Chondrocyte (in vitro differentiated cells): ENCODE measurements around the gene APOO. TPM values are rescaled to one million over a fixed set of nuclear protein-coding genes. Genes with fewer than 3 reads are reported as not detected.

Source experiments
- DNase-seq: peaks from one replicate; pipeline ENCODE4 v3.0.0; 2021; ENCODE audit warnings: mixed read lengths, low spot score
- H3K27ac Mint-ChIP-seq: one replicate; pipeline ENCODE4 v1.8.0; 2021; ENCODE audit warnings: mild to moderate bottlenecking, moderate library complexity, mixed read lengths; ENCODE audit not compliant: unreplicated experiment
- H3K27me3 Mint-ChIP-seq: 2 replicates; pipeline ENCODE4 v1.8.0; 2021; ENCODE audit warnings: low read depth, mixed read lengths
- H3K36me3 Mint-ChIP-seq: 2 replicates; pipeline ENCODE4 v1.8.0; 2021; ENCODE audit warnings: low read depth, mixed read lengths
- H3K4me1 Mint-ChIP-seq: 2 replicates; pipeline ENCODE4 v1.8.0; 2021; ENCODE audit warnings: low read depth, mild to moderate bottlenecking, mixed read lengths
- H3K4me3 Mint-ChIP-seq: one replicate; pipeline ENCODE4 v1.8.0; 2021; ENCODE audit warnings: mild to moderate bottlenecking, moderate library complexity, mixed read lengths; ENCODE audit not compliant: unreplicated experiment
- H3K9me3 Mint-ChIP-seq: 2 replicates; pipeline ENCODE4 v1.8.0; 2021; ENCODE audit warnings: low read depth, mixed read lengths
- total RNA-seq: library from RNA; stranded (reverse); gene quantifications from 3 replicates; pipeline ENCODE4 v1.2.1, GENCODE V29; 2021
- TF ChIP-seq, protein P1 (sequence below): fragments of 200-600 bp; sonication (generic); IDR thresholded peaks from 2 replicates; pipeline ENCODE4 v1.5.0; 2021; ENCODE audit warnings: antibody characterized with exemption, mild to moderate bottlenecking, moderate library complexity

Gene APOO
- total RNA-seq, 1 donor from 2014 or later, result 29.1 TPM

DNA sequence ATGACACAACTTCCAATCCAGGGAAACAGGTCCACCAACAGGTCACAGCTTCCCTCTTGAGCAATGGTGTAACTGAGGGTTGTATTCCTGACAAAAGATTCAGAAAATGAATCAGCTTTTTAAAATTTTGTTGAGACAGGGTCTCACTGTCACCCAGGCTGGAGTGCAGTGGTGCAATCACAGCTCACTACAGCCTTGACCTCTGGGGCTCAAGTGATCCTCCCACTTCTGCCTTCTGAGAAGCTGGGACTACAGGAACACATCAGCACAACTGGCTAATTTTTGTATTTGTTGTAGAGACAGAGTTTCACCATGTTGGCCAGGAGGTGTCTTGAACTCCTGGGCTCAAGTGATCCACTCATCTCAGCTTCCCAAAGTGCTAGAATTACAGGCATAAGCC, 81.1 kb downstream of the APOO start:
- H3K9me3 Mint-ChIP-seq, result no peaks in the 10 kb centered on the region
- TF ChIP-seq, protein P1, sequence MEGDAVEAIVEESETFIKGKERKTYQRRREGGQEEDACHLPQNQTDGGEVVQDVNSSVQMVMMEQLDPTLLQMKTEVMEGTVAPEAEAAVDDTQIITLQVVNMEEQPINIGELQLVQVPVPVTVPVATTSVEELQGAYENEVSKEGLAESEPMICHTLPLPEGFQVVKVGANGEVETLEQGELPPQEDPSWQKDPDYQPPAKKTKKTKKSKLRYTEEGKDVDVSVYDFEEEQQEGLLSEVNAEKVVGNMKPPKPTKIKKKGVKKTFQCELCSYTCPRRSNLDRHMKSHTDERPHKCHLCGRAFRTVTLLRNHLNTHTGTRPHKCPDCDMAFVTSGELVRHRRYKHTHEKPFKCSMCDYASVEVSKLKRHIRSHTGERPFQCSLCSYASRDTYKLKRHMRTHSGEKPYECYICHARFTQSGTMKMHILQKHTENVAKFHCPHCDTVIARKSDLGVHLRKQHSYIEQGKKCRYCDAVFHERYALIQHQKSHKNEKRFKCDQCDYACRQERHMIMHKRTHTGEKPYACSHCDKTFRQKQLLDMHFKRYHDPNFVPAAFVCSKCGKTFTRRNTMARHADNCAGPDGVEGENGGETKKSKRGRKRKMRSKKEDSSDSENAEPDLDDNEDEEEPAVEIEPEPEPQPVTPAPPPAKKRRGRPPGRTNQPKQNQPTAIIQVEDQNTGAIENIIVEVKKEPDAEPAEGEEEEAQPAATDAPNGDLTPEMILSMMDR, result no peak
- peaks cover 5% of the 10 kb centered on the region for H3K4me1 Mint-ChIP-seq
- no peak for DNase-seq
- peaks cover 5% of the 10 kb centered on the region for H3K36me3 Mint-ChIP-seq
- H3K27ac Mint-ChIP-seq, result no peak overlapping the region
- no peaks in the 10 kb centered on the region for H3K27me3 Mint-ChIP-seq
- H3K4me3 Mint-ChIP-seq, result no peak overlapping the region

DNA sequence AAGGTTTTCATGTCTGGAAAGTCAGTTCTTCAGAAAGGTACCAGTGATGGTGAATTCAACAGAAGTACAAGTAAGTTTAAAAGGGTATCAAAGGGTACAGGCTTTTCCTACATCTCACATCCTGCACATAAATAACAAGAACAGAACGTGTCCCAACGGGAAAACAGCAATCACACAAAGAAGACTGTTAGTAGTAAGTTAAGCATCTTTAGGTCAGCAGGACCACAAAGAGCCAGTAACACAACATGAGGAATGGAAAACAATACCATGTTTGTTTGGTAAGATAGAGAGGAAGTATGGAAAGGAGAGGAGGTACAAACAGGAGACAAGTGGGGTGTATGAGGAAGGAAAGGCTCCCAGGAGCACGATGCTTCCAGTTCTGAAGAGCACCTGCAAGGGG, 81.5 kb downstream of the APOO start:
- Mint-ChIP-seq H3K4me1 (peaks cover 5% of the 10 kb centered on the region), H3K27ac (no peak overlapping the region), H3K27me3 (no peaks in the 10 kb centered on the region), H3K9me3 (no peaks in the 10 kb centered on the region), H3K36me3 (peaks cover 5% of the 10 kb centered on the region), H3K4me3 (no peak overlapping the region)
- TF ChIP-seq, protein P1, result no peak
- no peak for DNase-seq

DNA sequence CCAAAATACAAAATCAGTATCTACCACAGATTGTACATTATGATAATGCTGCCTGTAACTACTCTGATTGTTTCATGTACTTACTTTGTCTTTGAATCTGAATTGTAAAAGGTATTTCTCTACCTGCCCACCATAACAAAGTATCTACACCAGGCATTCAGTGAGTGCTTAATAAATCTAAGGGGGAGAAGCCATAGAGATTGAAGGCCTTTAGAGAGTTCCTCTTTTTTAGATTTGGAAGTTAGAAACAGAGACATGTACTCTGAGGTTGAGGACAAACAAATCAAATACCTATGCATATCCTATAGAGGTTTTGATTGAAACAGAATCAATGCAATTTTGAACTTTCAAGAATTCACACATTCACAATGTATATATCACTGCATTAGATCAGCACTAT, 82.1 kb downstream of the APOO start:
- Mint-ChIP-seq H3K36me3 (peaks cover 5% of the 10 kb centered on the region), H3K27ac (no peak overlapping the region), H3K9me3 (no peaks in the 10 kb centered on the region), H3K27me3 (no peaks in the 10 kb centered on the region), H3K4me3 (no peak overlapping the region), H3K4me1 (peaks cover 5% of the 10 kb centered on the region)
- DNase-seq, result no peak
- TF ChIP-seq, protein P1, result no peak

DNA sequence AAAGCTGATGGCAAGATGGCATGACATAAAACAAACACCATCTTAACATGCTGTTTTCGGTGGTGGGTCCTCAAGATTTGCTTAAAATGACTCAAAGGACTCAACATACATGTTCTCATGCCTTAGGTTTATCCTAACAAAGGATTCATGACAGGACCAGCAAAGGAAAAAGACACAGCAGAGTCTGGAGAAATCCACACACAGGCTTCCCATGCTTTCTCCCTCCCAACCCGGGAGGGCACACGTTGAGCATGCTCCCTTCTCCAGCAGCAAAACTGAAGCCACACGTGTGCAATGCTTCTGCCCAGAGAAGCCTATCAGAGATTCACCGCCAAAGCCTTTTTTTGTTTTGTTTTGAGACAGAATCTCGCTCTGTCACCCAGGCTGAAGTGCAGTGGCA, 84.9 kb downstream of the APOO start:
- Mint-ChIP-seq H3K4me1 (peaks cover 10% of the 10 kb centered on the region), H3K27me3 (no peaks in the 10 kb centered on the region), H3K27ac (no peak overlapping the region), H3K36me3 (peaks cover 5% of the 10 kb centered on the region), H3K4me3 (no peak overlapping the region), H3K9me3 (no peaks in the 10 kb centered on the region)
- DNase-seq, result no peak
- TF ChIP-seq, protein P1, result no peak

DNA sequence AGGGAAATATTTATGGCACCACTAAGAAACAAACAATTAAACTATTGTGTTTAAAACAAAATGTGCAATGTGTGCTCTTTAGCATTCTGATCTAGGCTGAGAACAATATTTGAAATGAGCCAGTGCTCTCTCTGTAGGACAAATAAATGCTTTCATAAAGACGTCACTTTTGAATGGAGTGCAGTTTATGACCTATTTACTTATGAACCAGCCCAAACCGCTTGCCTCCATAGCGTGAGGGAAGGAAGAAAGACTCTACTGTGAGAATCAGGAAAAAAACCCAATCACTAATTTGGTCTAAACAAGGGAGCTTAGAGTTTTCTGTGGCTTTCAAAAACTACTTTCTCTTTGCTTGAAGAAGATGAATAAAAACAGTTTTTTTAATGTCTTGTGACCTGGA, 85.3 kb downstream of the APOO start:
- no peak for DNase-seq
- Mint-ChIP-seq H3K27ac (peak overlapping the region; percentile 49), H3K9me3 (no peaks in the 10 kb centered on the region), H3K4me3 (no peak overlapping the region), H3K36me3 (peaks cover 5% of the 10 kb centered on the region), H3K27me3 (no peaks in the 10 kb centered on the region), H3K4me1 (peaks cover 10% of the 10 kb centered on the region)
- TF ChIP-seq, protein P1, result no peak
